Measurements from ENCODE around the gene TPSAB1.
"Not testable (repeated sequence)": the region's sequence is repeated elsewhere in the genome, so short reads cannot be mapped to it uniquely, and the experiment has no call there.

The TPSAB1 gene

DNA sequence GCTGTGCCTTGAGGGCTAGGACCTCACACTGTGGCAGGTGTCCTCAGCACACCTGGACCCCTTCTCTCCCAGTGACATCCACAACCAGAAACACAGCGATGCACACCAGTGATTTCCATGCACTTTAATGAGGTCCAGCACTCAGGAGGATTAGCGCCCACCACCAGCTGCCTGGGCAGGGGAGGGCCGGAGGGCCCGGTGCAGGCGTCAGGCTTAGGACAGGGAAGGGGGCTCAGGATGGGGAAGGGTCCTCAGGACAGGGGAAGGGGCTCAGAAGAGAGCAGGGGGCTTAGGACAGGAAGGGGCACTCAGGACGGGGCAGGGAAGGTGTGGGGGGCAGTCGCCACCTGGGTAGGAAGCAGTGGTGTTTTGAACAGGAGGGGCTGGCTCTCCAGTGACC, 12.3 kb upstream of the TPSAB1 start:
- H3K79me2 ChIP-seq (ENCODE audit: insufficient read depth, low read length); H3K9ac ChIP-seq (ENCODE audit: low read depth, low read length); H2AFZ ChIP-seq (ENCODE audit: low read depth, low read length); H3K9me3 ChIP-seq (ENCODE audit: insufficient read depth, low read length, severe bottlenecking); DNase-seq; H3K4me3 ChIP-seq (ENCODE audit: low read depth in 1 of 2, low read length in 2 of 2); H3K4me1 ChIP-seq (ENCODE audit: insufficient read depth, low read length); H4K20me1 ChIP-seq (ENCODE audit: insufficient read depth, low read length); H3K4me2 ChIP-seq (ENCODE audit: insufficient read depth, low read length); ATAC-seq (ENCODE audit: insufficient read depth, low read depth); H3K27me3 ChIP-seq (ENCODE audit: insufficient read depth, low read length, poor library complexity); H3K27ac ChIP-seq (ENCODE audit: low read length); H3K36me3 ChIP-seq (ENCODE audit: insufficient read depth, low read length): not testable (repeated sequence)

DNA sequence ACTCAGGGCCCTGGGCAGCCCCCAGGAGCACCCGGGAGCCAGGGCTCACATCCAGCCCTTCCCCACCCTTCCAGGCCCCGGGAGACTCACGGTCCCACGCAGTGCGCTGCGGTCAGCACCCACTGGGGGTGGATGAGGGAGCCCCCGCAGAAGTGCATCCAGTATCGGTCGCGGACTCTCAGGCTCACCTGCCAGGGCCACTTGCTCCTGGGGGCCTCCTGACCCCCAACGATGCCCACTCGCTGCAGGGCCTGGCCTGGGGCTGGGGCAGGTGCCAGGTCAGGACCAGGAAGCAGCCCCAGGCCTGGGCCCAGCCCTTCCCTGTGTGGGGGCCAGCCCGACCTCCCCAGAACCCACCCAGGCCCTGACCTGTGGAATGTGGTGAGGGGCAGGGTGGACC, 11.0 kb upstream of the TPSAB1 start:
- DNase-seq; H3K4me1 ChIP-seq (ENCODE audit: insufficient read depth, low read length); H3K4me2 ChIP-seq (ENCODE audit: insufficient read depth, low read length); H3K79me2 ChIP-seq (ENCODE audit: insufficient read depth, low read length); H3K36me3 ChIP-seq (ENCODE audit: insufficient read depth, low read length); H3K9ac ChIP-seq (ENCODE audit: low read depth, low read length); H2AFZ ChIP-seq (ENCODE audit: low read depth, low read length); H3K9me3 ChIP-seq (ENCODE audit: insufficient read depth, low read length, severe bottlenecking); H4K20me1 ChIP-seq (ENCODE audit: insufficient read depth, low read length); H3K27ac ChIP-seq (ENCODE audit: low read length); H3K4me3 ChIP-seq (ENCODE audit: low read depth in 1 of 2, low read length in 2 of 2); ATAC-seq (ENCODE audit: insufficient read depth, low read depth); H3K27me3 ChIP-seq (ENCODE audit: insufficient read depth, low read length, poor library complexity): not testable (repeated sequence)

DNA sequence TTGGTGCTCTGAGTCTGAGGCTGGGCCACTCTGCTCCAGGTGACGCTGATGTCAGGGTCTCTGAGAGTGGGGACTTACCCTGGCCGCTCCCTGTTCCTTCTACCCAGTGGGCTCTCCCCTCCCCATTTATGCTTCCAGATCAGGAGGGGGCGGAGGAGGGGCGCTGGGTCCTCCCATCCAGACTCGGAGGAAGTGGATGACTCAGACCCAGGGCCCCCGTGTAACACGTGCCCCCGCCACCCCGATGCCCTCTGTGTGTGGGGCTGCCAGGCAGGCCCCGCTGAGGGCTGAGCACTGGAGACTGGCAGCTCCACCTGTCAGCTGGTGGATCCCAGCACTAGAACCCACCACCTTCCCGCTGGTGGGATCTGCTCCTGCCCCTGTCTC, 10.4 kb upstream of the TPSAB1 start, which contains the start of gene TPSB2:
TPSB2 (minus strand) TSS at position 101 of the 387 bp plus-strand sequence. CDS start 233 bp downstream, outside the sequence.
- H3K27ac ChIP-seq (ENCODE audit: low read length); H3K9ac ChIP-seq (ENCODE audit: low read depth, low read length); H2AFZ ChIP-seq (ENCODE audit: low read depth, low read length); H3K79me2 ChIP-seq (ENCODE audit: insufficient read depth, low read length); H3K27me3 ChIP-seq (ENCODE audit: insufficient read depth, low read length, poor library complexity); H3K36me3 ChIP-seq (ENCODE audit: insufficient read depth, low read length); H3K4me1 ChIP-seq (ENCODE audit: insufficient read depth, low read length); ATAC-seq (ENCODE audit: insufficient read depth, low read depth); H3K4me3 ChIP-seq (ENCODE audit: low read depth in 1 of 2, low read length in 2 of 2); H3K9me3 ChIP-seq (ENCODE audit: insufficient read depth, low read length, severe bottlenecking); H3K4me2 ChIP-seq (ENCODE audit: insufficient read depth, low read length); DNase-seq; H4K20me1 ChIP-seq (ENCODE audit: insufficient read depth, low read length): not testable (repeated sequence)

DNA sequence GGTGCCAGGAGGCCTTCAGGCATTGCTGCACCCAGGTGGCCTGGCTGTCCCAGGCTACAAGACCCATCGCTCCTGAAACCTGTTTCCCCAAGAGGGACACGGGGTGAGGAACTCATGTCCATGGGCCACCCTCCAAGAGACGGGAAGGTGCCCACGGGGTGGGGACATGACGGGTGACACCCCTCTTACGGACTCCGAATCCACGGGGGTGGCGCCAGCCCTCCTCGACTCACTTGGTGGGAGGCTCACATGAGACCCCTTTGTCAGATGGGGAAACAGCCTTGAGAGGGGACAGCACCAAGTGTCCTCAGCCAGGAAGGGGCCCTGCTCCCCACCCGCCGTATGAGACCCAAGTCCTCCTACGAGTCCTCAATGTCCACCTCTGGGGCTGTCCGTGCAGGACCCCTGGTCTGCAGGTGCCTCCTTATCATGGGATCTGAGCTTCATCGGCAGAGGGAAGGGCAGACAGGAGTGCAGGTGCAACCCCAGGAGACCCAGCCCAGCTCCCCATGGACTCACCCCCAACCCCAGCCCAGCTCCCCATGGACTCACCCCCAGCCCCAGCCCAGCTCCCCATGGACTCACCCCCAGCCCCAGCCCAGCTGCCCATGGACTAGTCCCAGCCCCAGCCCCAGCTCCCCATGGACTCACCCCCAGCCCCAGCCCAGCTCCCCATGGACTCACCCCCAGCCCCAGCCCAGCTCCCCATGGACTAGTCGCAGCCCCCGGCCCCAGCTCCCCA, 9.9 kb upstream of the TPSAB1 start:
- H3K27me3 ChIP-seq (ENCODE audit: insufficient read depth, low read length, poor library complexity); H4K20me1 ChIP-seq (ENCODE audit: insufficient read depth, low read length); H3K4me3 ChIP-seq (ENCODE audit: low read depth in 1 of 2, low read length in 2 of 2); H3K36me3 ChIP-seq (ENCODE audit: insufficient read depth, low read length); DNase-seq; H2AFZ ChIP-seq (ENCODE audit: low read depth, low read length); H3K4me2 ChIP-seq (ENCODE audit: insufficient read depth, low read length); H3K79me2 ChIP-seq (ENCODE audit: insufficient read depth, low read length); H3K9ac ChIP-seq (ENCODE audit: low read depth, low read length); H3K27ac ChIP-seq (ENCODE audit: low read length); H3K9me3 ChIP-seq (ENCODE audit: insufficient read depth, low read length, severe bottlenecking); H3K4me1 ChIP-seq (ENCODE audit: insufficient read depth, low read length); ATAC-seq (ENCODE audit: insufficient read depth, low read depth): not testable (repeated sequence)

DNA sequence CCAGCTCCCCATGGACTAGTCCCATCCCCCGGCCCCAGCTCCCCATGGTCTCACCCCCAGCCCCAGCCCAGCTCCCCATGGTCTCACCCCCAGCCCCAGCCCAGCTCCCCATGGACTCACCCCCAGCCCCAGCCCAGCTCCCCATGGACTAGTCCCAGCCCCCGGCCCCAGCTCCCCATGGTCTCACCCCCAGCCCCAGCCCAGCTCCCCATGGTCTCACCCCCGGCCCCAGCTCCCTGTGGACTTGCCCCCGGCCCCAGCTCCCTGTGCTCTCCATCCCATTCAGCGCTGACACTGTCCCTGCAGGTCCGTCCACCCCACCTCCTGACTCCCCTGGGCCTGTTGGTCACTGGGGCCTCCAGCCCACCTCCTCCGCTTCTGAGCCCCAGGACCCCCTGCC, 9.2 kb upstream of the TPSAB1 start:
- not testable (repeated sequence) for DNase-seq; H3K9me3 ChIP-seq (ENCODE audit: insufficient read depth, low read length, severe bottlenecking); H3K36me3 ChIP-seq (ENCODE audit: insufficient read depth, low read length); H3K9ac ChIP-seq (ENCODE audit: low read depth, low read length); H3K27ac ChIP-seq (ENCODE audit: low read length); H2AFZ ChIP-seq (ENCODE audit: low read depth, low read length); H3K4me2 ChIP-seq (ENCODE audit: insufficient read depth, low read length); H3K79me2 ChIP-seq (ENCODE audit: insufficient read depth, low read length); H4K20me1 ChIP-seq (ENCODE audit: insufficient read depth, low read length); H3K4me3 ChIP-seq (ENCODE audit: low read depth in 1 of 2, low read length in 2 of 2); H3K4me1 ChIP-seq (ENCODE audit: insufficient read depth, low read length); ATAC-seq (ENCODE audit: insufficient read depth, low read depth); H3K27me3 ChIP-seq (ENCODE audit: insufficient read depth, low read length, poor library complexity)

DNA sequence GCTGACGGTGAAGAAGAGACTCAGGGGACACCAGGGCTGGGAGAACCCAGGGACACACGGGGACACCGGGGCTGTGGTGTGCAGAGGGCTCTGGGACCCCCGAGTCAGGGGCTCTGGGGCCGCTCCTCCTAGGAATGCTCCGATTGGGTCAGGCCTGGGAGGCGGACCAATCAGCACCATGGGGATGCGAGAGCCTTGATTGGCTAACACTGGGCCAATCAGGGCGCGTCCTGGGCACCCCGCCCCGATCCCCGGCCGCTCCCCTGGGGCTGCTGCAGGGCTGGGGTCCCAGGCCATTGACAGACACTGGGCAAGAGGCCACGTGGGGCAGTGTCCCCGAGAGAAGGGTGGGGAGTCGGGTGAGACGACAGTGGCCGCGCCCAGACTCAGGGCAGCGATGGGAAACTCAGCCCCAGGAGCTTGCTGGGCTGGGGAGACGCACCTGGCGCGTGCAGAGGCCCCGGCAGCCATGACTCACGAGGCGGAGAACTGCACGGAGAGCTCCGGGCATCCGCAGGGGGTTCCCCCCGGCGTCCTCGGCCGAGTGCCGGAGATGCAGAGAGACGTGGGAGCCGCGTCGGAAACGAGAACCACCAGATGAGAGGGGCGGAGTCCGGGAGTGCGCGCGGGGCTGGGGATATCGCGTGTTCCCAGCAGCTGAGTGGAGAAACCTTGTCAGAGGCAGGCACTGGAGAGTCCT, 8.3 kb upstream of the TPSAB1 start:
- DNase-seq; H3K9me3 ChIP-seq (ENCODE audit: insufficient read depth, low read length, severe bottlenecking); H3K27ac ChIP-seq (ENCODE audit: low read length); H3K36me3 ChIP-seq (ENCODE audit: insufficient read depth, low read length); H3K9ac ChIP-seq (ENCODE audit: low read depth, low read length); H3K79me2 ChIP-seq (ENCODE audit: insufficient read depth, low read length); H3K4me1 ChIP-seq (ENCODE audit: insufficient read depth, low read length); H4K20me1 ChIP-seq (ENCODE audit: insufficient read depth, low read length); H3K27me3 ChIP-seq (ENCODE audit: insufficient read depth, low read length, poor library complexity); H3K4me3 ChIP-seq (ENCODE audit: low read depth in 1 of 2, low read length in 2 of 2); H3K4me2 ChIP-seq (ENCODE audit: insufficient read depth, low read length); H2AFZ ChIP-seq (ENCODE audit: low read depth, low read length): not testable (repeated sequence)
- ATAC-seq (ENCODE audit: insufficient read depth, low read depth): 0 out of 3 replicates have a peak, but pooled peaks have one; percentile 39

DNA sequence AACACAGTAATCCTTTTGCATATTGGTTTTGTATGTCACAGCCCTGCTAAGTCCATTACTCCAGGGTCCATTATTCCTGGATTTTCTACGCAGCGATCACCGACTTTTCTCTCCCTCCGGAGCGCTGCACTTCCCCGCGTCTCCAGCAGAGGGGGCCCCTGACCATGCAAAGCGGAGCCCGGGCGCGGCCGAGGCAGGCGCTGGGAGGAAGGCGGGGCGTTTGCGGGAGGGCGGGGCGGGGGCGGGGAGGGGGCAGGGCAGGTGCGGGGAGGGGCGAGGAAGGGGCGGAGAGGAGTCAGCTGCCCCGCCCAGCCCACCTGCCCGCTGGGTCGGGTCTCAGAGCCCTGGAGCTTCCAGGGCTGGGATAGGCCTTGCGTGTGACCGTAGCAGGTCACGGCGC, 3.8 kb upstream of the TPSAB1 start:
- not testable (repeated sequence) for H2AFZ ChIP-seq (ENCODE audit: low read depth, low read length); H3K27me3 ChIP-seq (ENCODE audit: insufficient read depth, low read length, poor library complexity); H4K20me1 ChIP-seq (ENCODE audit: insufficient read depth, low read length); H3K9ac ChIP-seq (ENCODE audit: low read depth, low read length); DNase-seq; H3K4me2 ChIP-seq (ENCODE audit: insufficient read depth, low read length); H3K4me3 ChIP-seq (ENCODE audit: low read depth in 1 of 2, low read length in 2 of 2); H3K9me3 ChIP-seq (ENCODE audit: insufficient read depth, low read length, severe bottlenecking); H3K79me2 ChIP-seq (ENCODE audit: insufficient read depth, low read length); H3K4me1 ChIP-seq (ENCODE audit: insufficient read depth, low read length); H3K36me3 ChIP-seq (ENCODE audit: insufficient read depth, low read length); H3K27ac ChIP-seq (ENCODE audit: low read length)
- peak; percentile 78 for ATAC-seq (ENCODE audit: insufficient read depth, low read depth)
